ENCODE results near the gene RRM2.

GRCh38 chr2:10132596-10132995, 10.1 kb downstream of the RRM2 start:
- no peak for TF ChIP-seq EZH2 (IDR thresholded peaks at IDR 0.05; ENCODE audit: insufficient read depth, low read length)
- TF ChIP-seq, protein P1, sequence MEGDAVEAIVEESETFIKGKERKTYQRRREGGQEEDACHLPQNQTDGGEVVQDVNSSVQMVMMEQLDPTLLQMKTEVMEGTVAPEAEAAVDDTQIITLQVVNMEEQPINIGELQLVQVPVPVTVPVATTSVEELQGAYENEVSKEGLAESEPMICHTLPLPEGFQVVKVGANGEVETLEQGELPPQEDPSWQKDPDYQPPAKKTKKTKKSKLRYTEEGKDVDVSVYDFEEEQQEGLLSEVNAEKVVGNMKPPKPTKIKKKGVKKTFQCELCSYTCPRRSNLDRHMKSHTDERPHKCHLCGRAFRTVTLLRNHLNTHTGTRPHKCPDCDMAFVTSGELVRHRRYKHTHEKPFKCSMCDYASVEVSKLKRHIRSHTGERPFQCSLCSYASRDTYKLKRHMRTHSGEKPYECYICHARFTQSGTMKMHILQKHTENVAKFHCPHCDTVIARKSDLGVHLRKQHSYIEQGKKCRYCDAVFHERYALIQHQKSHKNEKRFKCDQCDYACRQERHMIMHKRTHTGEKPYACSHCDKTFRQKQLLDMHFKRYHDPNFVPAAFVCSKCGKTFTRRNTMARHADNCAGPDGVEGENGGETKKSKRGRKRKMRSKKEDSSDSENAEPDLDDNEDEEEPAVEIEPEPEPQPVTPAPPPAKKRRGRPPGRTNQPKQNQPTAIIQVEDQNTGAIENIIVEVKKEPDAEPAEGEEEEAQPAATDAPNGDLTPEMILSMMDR (IDR thresholded peaks at IDR 0.05; ENCODE audit: insufficient read depth, low read depth, low read length) = no peak

Measured in astrocyte (in vitro differentiated cells and primary cell).